ENCODE results near the gene ERI2.
A peak's percentile ranks its signal among the peaks of the same experiment; 100 is the strongest.

The ERI2 gene

DNA sequence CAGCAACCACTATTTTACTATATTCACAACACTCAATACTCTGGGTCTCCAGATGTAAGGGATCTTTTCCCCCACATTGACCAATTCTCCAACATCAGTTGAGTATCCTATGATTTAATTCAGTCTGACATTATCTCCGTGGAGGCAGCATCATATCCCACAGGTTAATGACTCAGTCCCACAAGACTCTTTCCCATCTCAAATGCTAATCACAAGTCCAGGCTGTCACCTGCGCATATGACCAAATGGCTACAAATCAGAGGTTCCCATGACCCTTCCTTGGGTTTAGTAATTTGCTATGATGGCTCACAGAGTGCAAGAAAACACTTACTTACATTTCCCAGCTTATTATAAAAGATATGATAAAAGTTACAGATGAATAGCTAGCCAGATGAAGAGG lies 23.8 kb downstream of the ERI2 start:
- no peak for DNase-seq (ENCODE audit: low read depth)

DNA sequence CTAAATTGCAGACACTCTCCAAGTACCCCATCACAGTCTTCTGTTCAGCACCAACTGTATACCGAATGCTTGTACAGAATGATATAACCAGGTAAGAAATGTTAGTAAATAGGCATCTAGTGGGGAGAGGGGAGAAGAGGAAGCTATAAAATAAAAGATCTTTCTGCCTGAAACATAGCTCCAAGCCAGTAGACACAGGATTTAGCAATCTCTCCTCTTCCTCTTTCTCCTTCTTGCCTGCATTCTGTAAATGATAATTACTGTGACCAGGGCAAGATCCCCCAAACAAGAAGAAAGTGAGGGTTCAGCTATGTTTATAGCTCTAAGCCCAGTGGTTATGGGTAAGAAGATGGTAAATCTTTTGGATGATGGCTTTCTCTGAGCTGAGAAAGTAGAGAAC lies 24.6 kb downstream of the ERI2 start:
- DNase-seq (ENCODE audit: low read depth), result no peak
- TF ChIP-seq, protein P1, sequence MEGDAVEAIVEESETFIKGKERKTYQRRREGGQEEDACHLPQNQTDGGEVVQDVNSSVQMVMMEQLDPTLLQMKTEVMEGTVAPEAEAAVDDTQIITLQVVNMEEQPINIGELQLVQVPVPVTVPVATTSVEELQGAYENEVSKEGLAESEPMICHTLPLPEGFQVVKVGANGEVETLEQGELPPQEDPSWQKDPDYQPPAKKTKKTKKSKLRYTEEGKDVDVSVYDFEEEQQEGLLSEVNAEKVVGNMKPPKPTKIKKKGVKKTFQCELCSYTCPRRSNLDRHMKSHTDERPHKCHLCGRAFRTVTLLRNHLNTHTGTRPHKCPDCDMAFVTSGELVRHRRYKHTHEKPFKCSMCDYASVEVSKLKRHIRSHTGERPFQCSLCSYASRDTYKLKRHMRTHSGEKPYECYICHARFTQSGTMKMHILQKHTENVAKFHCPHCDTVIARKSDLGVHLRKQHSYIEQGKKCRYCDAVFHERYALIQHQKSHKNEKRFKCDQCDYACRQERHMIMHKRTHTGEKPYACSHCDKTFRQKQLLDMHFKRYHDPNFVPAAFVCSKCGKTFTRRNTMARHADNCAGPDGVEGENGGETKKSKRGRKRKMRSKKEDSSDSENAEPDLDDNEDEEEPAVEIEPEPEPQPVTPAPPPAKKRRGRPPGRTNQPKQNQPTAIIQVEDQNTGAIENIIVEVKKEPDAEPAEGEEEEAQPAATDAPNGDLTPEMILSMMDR (conservative IDR thresholded peaks at IDR 0.05; ENCODE audit: low read depth, low read length), result no peak
- H3K4me3 ChIP-seq (ENCODE audit: low read length), result no peak overlapping the region

More for the DNA sequence above, 23.8 kb downstream of the ERI2 start:
- TF ChIP-seq, protein P1 (conservative IDR thresholded peaks at IDR 0.05; ENCODE audit: low read depth, low read length), result no peak
- no peak overlapping the region for H3K4me3 ChIP-seq (ENCODE audit: low read length)

DNA sequence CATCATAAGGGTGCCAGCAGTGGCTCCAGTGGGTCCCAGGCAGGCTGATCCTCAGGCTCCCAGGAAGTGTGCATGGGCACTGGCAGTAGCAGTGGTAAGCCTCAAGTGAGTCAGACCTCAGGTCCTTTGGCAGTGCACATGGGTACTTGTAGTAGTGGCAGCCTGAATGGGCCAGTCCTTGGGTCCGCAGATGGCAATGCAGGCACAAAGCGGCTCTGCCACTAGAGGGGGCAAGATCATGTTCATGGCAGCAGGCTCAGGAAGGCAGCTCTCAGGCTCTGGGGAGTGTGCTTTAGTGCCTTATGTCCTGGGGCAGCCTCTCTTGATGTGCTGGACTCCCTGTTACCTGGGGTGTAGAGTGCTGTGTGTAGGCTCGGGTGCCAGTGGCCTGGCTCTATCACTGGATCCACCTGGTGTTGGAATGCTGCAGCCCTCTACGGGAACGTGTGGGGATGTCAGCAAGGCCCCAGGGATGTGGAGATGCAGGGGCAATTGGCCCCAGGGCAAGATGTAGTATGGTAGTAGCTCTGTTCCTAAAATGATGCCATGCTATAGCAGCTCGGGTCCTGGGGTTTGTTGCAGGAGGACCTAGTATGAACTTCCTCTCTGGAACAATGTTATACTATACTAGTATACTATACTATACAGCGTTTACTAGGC lies 31.4 kb downstream of the ERI2 start:
- TF ChIP-seq, protein P1 (conservative IDR thresholded peaks at IDR 0.05; ENCODE audit: low read depth, low read length), result peak; percentile 96
- peak; percentile 33 for DNase-seq (ENCODE audit: low read depth)
- H3K4me3 ChIP-seq (ENCODE audit: low read length), result no peak overlapping the region

DNA sequence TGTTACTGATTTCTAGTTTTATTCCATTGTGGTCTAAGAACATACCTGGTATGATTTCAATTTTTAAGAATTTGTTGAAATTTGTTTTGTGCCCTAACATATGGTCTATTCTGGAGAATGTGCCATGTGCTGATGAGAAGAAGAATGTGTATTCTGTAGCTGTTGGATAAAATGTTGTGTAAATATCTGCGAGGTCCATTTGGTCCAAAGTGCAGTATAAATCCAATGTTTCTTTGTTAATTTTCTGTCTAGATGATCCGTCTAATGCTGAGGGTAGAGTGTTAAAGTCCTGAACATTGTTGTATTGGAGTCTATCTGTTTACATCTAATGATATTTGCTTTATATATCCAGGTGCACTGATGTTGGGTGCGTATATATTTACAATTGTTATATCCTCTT lies 32.6 kb downstream of the ERI2 start:
- TF ChIP-seq, protein P1 (conservative IDR thresholded peaks at IDR 0.05; ENCODE audit: low read depth, low read length), result no peak
- DNase-seq (ENCODE audit: low read depth), result no peak
- no peak overlapping the region for H3K4me3 ChIP-seq (ENCODE audit: low read length)

DNA sequence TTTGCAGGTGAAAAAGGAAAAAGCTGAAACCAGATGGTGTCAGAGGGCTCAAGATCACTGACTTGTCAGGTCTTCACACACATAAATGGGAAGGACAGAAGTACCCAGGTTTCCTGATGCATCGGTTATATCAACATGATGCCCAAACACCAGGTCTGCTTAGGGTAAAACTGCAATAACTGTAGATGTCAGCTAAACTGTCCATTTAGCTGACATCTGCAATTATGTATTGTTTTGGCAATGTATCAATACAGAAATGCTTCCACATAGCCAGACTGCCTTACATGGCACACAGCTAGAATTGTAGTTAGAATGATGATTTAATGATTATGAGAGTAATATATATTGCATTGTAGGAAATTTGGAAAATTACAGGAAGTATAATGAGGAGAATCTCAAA lies 37.5 kb downstream of the ERI2 start:
- H3K4me3 ChIP-seq (ENCODE audit: low read length), result no peak overlapping the region
- TF ChIP-seq, protein P1 (conservative IDR thresholded peaks at IDR 0.05; ENCODE audit: low read depth, low read length), result no peak
- DNase-seq (ENCODE audit: low read depth), result no peak

DNA sequence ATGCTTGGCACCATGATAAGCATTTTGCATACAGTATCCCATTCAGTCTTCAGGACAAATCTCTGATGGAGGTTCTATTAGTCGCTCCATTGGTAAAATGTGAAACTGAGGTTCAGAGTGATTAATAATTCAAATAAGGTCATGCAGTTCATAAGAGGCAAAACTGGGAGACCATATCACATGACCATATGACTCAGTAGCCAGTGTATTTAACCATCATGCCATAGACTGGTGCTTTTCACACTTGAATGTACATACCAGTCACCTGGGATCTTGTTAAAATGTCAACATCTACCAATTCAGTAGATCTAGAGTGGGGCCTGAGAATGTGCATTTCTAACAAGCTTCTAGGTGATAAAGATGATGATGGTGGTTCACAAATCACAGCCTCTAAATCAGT lies 38.2 kb downstream of the ERI2 start:
- DNase-seq (ENCODE audit: low read depth), result no peak
- TF ChIP-seq, protein P1 (conservative IDR thresholded peaks at IDR 0.05; ENCODE audit: low read depth, low read length), result no peak
- no peak overlapping the region for H3K4me3 ChIP-seq (ENCODE audit: low read length)

DNA sequence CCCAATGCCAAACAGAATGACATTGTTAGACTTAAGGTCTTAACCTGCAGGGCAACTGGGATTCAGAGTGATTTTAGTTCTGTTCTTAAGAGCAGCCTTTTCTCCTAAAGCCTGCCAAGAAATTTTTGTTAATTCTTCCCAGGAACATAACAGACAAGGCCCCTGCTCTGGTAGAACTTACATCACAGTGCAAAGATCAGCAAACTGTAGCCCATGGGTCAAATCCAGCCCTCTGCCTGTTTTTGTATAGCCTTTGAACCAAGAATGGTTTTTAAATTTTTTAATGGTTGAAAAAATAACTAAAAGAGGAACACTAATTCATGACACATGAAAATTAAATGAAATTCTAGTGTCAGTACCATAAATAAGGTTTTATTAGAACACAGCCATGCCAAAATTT lies 38.7 kb downstream of the ERI2 start:
- DNase-seq (ENCODE audit: low read depth), result no peak
- no peak overlapping the region for H3K4me3 ChIP-seq (ENCODE audit: low read length)
- TF ChIP-seq, protein P1 (conservative IDR thresholded peaks at IDR 0.05; ENCODE audit: low read depth, low read length), result no peak

Data from retinal pigment epithelial cell (primary cell).